HG02588 (cell line): ENCODE results near the gene REEP6.
A peak's percentile ranks its signal among the peaks of the same experiment; 100 is the strongest.
"Not testable (repeated sequence)": the region's sequence is repeated elsewhere in the genome, so short reads cannot be mapped to it uniquely, and the experiment has no call there.

ENCODE experiments used
- ATAC-seq: cut with Tn5 transposase; IDR thresholded peaks from one replicate; pipeline ENCODE4 v1.9.1; 2021; ENCODE audit warnings: mild to moderate bottlenecking, moderate library complexity; ENCODE audit not compliant: unreplicated experiment

Gene REEP6

DNA sequence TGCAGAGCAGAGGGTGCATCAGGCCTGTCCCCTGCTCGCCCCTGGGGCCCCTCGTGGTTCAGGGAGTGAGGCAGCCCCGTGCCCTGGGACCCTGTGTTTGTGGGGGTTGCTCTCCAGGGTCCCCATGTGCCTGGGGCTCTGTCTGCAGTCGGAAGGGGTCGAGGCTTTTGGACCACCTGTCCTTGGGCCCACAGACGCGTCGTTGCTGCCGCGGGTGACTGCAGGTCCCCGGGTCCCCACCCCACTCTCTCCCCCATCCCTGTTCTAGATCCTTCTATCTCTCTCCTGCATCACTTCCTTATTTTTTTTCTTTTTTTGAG, 2.7 kb upstream of the REEP6 start:
- ATAC-seq = no peak

DNA sequence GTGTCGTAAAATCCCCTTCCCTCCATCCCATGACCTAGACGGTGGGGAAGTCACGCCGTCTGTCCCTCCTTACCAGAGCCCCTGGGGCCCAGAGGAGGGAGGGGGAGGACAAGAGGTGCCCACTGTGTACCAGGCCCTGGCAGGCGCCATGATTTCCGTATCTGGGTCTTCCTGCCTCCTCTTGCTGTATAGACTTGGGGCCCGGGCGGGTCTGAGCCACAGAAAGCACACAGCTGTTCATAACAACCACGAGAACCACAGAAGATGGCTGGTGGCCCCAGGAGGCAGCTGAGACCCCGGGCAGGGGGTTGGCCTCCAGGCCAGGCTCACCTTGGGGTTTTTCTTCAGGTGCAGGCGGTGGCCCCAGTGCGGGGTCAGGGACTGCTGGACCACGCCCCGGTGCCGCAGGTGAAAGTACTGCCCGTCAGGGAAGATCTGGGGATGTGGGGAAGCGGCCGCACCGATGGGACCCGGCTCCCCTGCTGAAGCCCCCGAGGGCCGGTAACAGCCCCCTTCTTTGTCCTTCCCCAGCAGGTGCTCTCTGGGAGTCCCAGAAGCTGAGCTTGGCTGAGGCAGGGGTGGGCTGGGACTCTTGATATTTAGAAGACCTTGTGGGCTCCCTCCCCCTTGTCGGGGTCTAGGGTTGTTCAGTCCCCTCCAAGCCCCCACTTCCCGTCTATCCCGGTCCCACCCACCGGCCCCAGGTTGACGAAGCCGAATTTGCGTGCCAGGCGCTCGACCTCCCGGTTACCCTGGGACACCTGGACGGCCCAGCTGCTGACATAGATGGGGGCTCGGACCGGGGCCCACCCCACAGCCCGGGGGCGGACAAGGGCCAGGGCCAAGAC, 1.3 kb upstream of the REEP6 start:
- no peak for ATAC-seq

DNA sequence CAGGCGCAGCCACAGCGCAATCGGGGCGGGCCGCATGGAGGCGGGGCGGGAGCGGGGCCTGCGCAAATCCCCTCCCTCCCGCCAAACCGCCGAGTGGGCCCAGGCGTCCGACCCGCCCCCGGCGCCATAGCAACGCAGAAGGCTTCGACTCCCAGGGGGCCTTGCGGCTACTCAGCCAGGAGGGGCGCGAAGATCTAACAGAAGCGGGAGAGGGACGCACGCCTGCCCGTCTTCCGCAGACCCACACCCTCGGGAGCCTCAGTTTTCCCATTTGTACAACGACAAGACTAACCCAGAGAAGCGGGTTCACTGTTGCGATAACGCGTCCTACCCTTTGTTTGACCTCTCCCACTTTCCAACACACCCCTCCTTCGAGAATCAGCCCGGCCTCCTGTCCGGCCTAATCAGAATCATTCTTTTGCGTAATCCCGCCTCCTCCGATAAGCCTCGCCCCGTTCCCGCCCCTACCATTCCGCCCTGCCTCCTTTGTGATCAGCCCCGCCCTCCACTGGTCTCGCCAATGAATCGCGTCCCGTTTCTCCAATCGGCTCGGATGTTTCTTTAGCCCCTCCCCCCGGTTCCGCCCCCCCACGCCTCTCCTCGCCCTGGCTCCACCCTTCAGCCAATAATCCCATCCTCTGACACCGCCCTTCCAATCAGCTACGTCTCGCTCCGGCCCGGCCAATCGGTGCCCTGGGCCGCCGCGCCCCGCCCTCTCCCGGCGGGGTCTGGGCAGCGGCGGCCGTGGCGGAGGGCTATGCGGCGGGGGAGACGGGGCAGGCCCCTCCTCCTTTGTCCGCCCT, 469 bp upstream of the REEP6 start, which contains the start of gene PCSK4:
TSS of gene PCSK4 (minus strand) at position 40 of the 803 bp plus-strand sequence. CDS start at position 36, 4 bp downstream.
- ATAC-seq = peak; percentile 72

DNA sequence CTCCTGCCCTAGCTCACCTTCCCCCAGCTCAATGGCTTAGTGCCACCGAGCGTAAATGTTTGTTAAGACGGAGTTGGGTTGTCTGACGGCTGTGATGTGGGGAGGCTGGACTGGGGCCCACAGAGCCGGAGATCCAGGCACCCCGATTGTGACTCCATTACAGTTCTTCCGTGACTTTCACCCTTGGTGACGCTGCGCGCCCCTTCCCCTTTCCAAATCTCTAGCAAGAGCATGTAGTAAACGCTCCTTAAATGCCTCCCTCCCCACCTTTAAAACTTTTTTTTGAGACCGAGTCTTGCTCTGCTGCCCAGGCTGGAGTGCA, 829 bp downstream of the REEP6 start:
- no peak for ATAC-seq

DNA sequence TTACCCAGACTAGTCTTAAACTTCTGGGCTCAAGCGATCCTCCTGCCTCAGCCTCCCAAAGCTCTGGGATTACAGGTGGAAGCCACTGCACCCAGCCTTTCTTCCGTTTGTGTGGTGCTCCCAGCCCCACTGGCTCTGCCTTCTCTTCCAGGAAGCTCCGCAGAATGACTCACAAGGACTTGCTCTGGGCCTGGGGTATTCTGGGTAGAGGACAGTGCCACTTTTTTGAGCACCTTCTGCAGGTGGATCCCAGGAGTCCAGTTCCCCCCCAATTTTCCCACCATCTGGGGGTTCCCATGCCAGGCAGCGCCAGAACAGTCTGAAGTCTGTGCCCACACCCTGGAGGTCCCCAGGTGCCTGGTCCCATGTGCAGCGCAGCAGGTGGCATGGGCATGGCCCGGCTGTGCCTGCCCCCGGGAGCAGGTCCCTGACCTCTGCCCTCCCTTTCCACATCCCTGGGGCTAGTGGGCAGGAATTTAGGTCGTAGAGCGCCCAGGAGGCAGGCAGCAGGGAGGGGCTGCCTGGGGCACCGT, 1.6 kb downstream of the REEP6 start:
- ATAC-seq = no peak

DNA sequence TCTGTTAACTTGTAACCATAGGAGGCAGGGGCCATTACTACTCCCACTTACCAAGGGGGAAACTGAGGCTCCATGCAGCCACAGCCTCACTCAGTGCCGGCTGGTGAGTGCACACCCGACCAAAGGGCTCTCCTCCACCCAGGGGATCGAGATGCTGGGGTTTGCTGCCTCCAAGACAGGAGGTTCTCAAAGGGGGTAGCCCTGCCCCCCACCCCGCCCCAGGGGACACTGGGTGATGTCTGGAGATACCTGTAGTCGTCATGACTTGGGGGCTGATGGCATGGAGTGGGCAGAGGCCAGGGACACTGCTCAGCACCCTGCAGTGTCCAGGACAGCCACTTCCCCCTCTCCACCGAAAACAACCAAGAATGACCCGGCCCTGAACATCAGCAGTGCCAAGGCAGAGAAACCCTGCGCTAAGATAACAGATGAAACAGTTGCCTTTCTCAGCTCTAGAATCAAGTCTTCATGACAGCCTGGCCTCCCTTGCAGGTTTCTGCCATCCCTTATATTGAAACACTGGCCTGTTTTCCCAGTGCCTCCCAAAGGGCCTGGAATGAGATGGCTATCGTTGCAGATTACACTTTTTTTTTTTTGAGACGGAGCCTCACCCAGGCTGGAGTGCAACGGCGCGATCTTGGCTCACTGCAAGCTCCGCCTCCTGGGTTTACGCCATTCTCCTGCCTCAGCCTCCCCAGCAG, 3.3 kb downstream of the REEP6 start:
- no peak for ATAC-seq

DNA sequence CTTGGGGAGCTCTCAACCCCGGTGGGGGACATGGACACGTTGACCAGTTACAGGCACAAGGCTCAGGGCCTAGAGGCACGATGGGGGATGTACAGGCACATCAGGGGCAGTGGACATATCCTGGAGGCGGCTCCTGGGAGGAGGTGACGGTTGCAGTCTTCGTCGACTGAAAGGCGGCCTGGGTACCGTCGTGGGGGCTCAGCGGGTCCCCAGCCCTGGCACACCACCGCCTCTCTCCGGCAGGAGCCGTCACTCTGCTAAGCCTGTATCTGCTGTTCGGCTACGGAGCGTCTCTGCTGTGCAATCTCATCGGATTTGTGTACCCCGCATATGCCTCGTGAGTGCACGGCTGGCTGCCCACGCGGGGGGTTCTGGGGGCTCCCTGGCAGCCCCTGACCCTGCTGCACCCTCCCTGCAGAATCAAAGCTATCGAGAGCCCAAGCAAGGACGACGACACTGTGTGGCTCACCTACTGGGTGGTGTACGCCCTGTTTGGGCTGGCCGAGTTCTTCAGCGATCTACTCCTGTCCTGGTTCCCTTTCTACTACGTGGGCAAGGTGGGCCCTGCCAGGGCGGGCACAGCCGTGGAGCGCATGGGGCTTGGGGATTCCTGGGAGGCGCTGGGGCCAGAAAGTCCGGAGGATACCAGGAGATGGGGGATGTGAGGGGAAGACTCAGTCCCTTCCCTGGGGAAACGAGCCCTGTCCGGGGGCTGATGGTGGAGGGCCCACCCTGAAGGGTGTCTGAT, 4.2 kb downstream of the REEP6 start:
- no peak for ATAC-seq

DNA sequence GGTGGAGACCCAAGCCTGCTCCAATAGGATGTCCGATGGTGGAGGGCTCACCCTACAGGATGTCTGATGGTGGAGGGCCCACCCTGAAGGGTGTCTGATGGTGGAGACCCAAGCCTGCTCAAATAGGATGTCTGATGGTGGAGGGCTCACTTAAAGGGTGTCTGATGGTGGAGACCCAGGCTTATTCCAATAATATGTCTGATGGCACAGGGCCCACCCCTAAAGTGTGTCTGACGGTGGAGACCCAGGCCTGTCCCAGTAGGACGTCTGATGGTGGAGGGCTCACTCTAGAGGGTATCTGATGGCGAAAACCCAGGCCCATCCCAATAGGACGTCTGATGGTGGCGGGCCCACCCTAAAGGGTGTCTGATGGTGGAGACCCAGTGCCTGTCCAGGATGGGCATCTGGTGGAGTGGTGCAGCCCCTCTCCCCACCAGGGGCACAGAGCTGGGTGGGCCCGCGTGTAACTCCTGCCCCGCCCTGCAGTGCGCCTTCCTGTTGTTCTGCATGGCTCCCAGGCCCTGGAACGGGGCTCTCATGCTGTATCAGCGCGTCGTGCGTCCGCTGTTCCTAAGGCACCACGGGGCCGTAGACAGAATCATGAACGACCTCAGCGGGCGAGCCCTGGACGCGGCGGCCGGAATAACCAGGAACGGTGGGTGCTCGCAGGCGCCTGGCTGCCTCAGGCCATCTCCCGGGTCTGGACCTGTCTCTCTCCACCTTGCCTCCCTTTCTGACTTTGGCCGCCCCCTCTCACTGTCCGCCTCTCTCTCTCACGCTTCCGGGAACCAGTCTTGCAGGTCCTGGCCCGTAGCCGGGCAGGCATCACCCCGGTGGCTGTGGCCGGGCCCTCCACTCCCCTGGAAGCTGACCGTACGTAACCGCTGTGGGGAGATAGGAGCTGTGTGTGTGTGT, 5.1 kb downstream of the REEP6 start:
- ATAC-seq = no peak

DNA sequence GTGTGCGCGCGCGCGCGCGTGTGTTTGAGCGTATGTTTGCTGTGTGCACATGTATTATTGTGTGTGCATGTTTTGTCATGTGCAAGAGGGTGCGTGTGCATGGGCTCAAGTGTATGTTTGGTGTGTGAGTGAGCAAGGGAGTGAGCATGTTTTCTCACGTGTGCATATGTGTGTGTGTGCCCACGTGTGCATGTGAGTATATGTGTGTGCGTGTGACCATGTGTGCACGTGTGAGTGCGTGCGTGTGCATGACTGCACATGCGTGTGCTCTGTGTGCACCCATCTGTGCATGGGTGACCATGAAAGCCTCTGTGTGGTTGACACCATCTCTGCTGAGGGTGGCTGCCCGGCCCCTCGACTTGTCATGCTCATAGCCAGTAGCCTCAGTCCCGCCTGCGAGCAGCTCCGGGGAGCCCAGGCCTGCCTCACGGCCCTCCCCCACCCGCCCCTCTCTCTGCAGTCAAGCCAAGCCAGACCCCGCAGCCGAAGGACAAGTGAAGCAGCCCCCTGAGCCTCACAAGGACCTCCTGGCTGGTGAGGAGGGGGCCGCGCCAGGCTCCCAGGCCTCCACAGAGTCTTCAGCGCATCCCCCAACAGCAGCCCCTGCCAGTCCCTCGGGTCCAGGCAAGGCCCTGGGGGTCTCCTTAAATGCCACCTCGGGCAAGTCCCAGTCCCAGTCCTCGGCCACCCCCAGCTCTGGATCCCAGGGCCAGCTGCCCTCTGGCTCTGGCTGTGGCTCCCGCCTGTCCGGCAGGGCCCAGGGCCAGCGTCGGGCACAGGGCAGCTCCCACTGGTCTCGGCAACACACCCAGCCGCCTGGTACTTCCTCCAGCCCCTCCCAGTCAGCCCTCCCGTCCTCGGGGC, 6.0 kb downstream of the REEP6 start:
- ATAC-seq = no peak

DNA sequence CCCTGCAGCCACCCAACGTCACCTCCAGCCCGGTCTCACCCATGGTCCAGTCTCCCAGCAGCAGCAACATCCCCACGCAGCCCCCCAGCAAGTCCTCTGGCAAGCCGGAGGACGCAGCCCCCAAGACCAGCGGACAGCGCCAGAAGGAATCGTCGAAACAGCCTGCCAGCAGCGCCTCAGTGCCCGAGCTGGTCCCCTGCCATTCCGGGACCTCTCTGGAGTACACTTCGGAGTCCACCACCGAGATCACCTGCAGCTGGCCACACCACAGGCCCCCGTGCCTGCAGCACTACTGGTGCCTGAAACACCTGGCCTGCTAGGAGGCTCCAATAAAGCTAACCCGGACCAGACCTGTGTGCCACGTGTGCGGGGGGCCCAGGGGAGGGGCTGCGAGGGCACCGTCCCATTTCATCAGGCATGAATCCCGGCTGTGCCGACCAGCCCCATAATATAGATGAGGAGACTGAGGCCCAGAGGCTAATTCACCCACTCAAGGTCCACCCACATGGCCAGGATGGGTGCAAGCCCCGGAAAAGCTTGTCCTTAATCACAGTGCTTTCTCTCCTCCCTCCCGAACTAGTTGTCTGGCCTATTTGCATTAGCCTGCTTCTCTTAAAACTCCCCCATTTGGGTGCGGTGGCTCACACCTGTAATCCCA, 6.7 kb downstream of the REEP6 start:
- ATAC-seq = no peak

DNA sequence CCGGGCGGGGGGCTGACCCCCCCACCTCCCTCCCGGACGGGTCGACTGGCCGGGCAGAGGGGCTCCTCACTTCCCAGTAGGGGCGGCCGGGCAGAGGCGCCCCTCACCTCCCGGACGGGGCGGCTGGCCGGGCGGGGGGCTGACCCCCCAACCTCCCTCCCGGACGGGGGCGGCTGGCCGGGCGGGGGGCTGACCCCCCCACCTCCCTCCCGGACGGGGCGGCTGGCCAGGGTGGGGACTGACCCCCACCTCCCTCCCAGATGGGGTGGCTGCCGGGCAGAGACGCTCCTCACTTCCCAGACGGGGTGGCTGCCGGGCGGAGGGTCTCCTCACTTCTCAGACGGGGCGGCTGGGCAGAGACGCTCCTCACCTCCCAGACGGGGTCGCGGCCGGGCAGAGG, 8.2 kb downstream of the REEP6 start:
- ATAC-seq = not testable (repeated sequence)

DNA sequence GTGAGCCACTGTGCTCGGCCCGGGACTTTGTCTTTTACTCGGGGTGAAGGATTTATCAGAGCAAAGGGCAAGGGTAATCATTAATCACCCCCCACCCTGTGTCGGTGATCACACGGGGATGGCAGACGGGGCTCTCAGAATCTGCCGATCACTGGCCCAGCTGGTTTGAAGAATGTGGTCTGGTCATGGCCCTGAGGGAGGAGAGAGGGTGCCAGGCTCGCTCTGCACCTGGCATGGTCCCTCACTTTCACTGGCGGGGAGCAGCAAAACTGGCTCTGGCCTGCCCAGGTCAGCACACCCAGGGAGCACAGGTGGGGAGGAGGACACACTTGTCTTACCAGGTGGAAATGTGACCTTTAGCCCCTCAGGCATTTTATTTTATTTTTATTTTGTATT, 10.2 kb downstream of the REEP6 start:
- ATAC-seq = no peak

DNA sequence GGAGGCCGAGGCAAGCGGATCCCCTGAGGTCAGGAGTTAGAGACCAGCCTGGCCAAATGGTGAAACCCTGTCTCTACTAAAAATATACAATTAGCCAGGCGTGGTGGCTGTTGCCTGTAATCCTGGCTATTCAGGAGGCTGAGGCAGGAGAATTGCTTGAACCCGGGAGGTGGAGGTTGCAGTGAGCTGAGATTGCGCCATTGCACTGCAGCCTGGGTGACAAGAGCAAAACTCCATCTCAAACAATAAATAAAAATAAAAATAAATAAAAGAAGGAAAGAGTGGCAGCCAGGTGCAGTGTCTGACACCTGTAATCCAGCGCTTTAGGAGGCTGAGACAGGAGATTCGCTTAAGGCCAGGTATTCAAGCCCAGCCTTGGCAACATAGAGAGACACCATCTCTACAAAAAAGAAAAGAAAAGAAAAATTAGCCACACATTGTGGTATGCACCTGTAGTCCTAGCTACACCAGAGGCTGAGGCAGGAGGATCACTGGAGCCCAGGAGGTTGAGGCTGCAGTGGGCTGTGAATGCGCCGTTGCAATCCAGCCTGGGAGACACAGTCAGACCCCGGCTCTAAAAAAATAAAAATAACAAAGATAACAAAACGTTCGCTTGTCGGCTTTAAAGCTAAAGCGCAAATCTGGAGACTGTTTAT, 11.6 kb downstream of the REEP6 start:
- no peak for ATAC-seq

DNA sequence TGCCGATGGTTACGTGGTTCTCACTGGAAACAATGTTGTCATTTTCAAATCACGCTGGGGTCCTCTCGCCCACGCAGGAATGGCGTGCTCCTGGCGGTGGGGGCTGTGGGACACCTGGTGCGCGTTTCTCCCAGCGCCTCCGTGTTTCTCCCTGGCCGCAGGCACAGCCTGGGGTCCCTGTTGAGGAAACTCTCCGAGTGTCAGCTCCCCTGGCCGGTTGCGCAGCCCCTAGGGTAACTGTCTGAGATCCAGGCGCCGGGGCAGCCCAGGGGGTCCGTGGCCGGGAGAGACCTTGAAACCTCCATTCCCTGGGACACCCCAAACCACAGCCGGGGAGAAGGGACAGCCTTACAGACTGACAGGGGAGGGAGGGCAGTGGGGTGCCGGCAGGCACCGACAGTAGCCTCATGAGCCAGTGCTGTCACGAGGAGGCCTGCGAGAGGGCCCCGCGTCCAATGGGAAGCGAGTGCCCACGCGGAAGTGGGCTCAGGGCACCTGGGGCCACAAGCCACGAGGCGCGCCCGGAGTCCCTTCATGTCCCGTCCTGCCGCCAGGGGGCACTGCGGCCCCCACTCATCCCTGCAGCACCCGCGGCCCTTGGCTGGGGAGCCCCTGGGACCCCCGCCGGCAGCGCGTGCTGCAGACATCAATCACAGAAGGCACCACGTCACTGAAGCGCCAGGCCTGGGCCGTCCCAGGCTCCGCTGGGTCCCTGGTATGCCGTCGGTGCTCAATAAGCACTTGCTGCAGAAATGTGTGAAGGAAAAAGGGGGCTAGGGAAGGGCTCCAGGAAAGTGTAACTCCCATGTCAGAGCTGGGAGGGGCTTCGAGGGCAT, 12.3 kb downstream of the REEP6 start:
- no peak for ATAC-seq

DNA sequence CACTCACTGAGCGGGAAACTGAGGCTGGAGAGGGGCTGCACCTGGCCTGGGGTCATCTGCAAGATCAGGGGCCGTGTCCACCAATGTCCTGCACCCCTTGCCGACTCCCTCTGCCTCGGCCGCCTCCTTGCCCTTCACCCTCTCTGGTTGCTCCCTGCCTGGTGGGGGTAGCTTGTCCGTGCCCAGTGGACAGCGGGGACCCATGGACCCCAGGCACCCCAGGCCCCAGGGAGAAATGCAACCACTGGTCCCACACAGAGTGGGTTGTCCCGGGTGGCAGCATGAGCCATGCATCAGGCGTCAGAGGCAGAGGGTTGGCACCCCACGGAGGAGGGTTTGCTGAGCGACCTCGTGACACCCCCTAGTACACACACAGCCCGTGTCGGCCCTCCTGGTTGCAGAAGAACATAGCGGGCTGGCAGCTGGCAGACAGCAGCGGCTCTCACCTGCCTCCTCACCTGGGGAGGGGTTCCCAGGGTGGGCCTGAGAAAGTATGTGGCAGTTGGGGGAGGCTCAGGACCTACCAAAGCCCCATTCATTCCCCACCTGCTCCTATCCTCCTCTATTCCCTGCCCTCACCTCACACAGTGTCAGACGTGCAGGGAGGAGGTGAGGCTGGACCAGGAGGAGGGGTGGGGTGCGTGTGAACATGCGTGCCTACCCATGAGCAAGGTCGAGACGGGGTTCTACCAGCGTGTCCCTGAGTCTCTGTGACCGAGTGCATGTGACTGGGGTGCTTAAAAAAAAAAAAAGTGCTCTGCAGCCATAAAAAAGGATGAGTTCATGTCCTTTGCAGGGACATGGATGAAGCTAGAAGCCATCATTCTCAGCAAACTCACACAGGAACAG, 13.2 kb downstream of the REEP6 start:
- no peak for ATAC-seq

DNA sequence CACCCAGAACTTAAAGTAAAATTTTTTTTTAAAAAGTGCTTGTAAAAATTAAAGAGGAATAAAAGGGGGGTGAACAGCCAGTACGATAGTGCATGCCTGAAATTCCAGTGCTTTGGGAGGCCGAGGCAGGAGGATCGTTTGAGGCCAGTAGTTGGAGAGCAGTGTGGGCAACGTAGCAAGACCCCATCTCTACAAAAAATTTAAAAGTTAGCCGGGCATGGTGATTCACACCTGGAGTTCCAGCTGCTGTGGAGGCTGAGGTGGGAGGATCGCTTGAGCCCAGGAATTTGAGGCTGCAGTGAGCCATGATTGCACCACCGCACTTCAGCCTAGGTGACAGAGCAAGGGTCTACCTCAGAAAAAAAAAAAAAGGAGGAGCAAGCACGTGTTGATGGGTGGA, 14.0 kb downstream of the REEP6 start:
- ATAC-seq = no peak
